Fibroblast of lung (primary cell): ENCODE measurements around the gene AOAH. TPM values are rescaled to one million over a fixed set of nuclear protein-coding genes. Genes with fewer than 3 reads are reported as not detected.

Experiments used
- DNase-seq, 2 donors: peaks; one replicate each; pipeline versions ENCODE4 v3.0.0 to v3.0.0-alpha.2; 2010; ENCODE audit warnings: low read depth in 2 of 2
- H2AFZ ChIP-seq: 2 replicates; pipeline ENCODE4 v1.5.1; 2012; ENCODE audit warnings: low read length, control low read depth, inconsistent platforms
- H3K27ac ChIP-seq: 2 replicates; pipeline ENCODE4 v1.5.1; 2011; ENCODE audit warnings: low read length, control low read depth; ENCODE audit not compliant: insufficient read depth
- H3K27me3 ChIP-seq: 2 replicates; pipeline ENCODE4 v1.5.1; 2011; ENCODE audit warnings: mild to moderate bottlenecking, low read length; ENCODE audit not compliant: control insufficient read depth, insufficient read depth
- H3K36me3 ChIP-seq: 2 replicates; pipeline ENCODE4 v1.5.1; 2011; ENCODE audit warnings: low read length; ENCODE audit not compliant: control insufficient read depth, insufficient read depth
- H3K4me1 ChIP-seq: 2 replicates; pipeline ENCODE4 v1.5.1; 2011; ENCODE audit warnings: low read length; ENCODE audit not compliant: control insufficient read depth, insufficient read depth; ENCODE audit errors: extremely low read depth
- H3K4me2 ChIP-seq: 2 replicates; pipeline ENCODE4 v1.5.1; 2011; ENCODE audit warnings: low read length, control low read depth; ENCODE audit not compliant: insufficient read depth; ENCODE audit errors: extremely low read depth
- H3K4me3 ChIP-seq, 4 experiments: fragments of 200-600 bp in 1 of 4; sonication (generic) in 1 of 4; replicated peaks in 1 of 4; 2 replicates each; pipeline ENCODE4 v1.5.1; 2011 to 2016; ENCODE audit warnings: low read length in 4 of 4, low read depth in 3 of 4, mild to moderate bottlenecking in 3 of 4, control low read depth in 2 of 4, inconsistent platforms in 1 of 4, mixed read lengths in 1 of 4; ENCODE audit not compliant: insufficient read depth in 1 of 4; ENCODE audit errors: control extremely low read depth in 1 of 4
- H3K79me2 ChIP-seq: 2 replicates; pipeline ENCODE4 v1.5.1; 2012; ENCODE audit warnings: mild to moderate bottlenecking, low read length, inconsistent platforms; ENCODE audit not compliant: control insufficient read depth, insufficient read depth
- H3K9ac ChIP-seq: 2 replicates; pipeline ENCODE4 v1.5.1; 2011; ENCODE audit warnings: mild to moderate bottlenecking, low read length, control low read depth; ENCODE audit not compliant: insufficient read depth
- H3K9me3 ChIP-seq: 2 replicates; pipeline ENCODE4 v1.5.1; 2012; ENCODE audit warnings: low read depth, low read length; ENCODE audit not compliant: control insufficient read depth, insufficient read depth
- H4K20me1 ChIP-seq: 2 replicates; pipeline ENCODE4 v1.5.1; 2011; ENCODE audit warnings: low read length; ENCODE audit not compliant: control insufficient read depth, insufficient read depth; ENCODE audit errors: extremely low read depth
- CTCF ChIP-seq, 2 donors: IDR thresholded peaks in 1 of 2; conservative IDR thresholded peaks in 1 of 2; 1 replicate in 1 of 2; 2 replicates in 1 of 2; pipeline ENCODE4 v1.5.1; 2011 to 2012; ENCODE audit warnings: low read length in 2 of 2, control low read depth in 1 of 2, inconsistent platforms in 1 of 2, low read depth in 1 of 2, mild to moderate bottlenecking in 1 of 2
- EZH2 ChIP-seq: IDR thresholded peaks from 2 replicates; pipeline ENCODE4 v1.5.1; 2012; ENCODE audit warnings: low read length, control low read depth, mild to moderate bottlenecking; ENCODE audit errors: missing control alignments
- polyA plus RNA-seq, 2 donors: library from polyadenylated mRNA; depleted of rRNA in 1 of 2; stranded (reverse) in 1 of 2; unstranded in 1 of 2; fragments of >200 nt; gene quantifications; 2 replicates each; pipeline ENCODE4 v1.2.1, GENCODE V29; 2011 to 2012; ENCODE audit warnings: missing spikeins in 1 of 2
- total RNA-seq: library from RNA; depleted of rRNA; stranded (reverse); fragments of >200 nt; gene quantifications from 2 replicates; pipeline ENCODE4 v1.2.1, GENCODE V29; 2014

The AOAH gene
- total and polyA plus RNA-seq, 2 donors (not counting 1 experiment from before 2014, with no cell fraction given), result not detected

DNA sequence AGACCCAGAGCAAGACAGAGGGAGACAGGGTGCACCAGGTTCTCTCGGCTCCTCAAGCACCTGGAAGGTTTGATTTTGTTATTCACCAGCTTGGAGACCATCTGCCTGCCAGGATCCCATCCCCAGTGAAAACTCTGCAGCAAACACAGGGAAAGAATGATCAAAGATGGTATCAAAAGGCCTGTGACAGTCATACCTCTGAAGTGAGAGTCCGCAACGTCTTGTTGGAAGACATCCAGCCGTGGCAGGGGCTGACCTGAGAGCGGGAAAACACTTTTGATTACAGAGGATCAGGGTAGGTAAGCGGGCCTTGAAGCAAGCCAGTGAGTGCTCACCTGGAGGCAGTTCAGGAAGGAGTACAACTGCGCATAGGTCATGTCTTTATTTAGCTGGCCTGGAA lies 192.3 kb downstream of the AOAH start:
- Histone ChIP-seq H3K27me3 (no peaks in the 10 kb centered on the region), H4K20me1 (no peaks in the 10 kb centered on the region), H3K4me2 (no peak overlapping the region), H3K9ac (no peak overlapping the region), H3K27ac (no peak overlapping the region), H3K79me2 (no peaks in the 10 kb centered on the region), H2AFZ (no peak overlapping the region), H3K4me3 (no peak overlapping the region), H3K4me1 (no peaks in the 10 kb centered on the region), H3K36me3 (no peaks in the 10 kb centered on the region), H3K9me3 (no peaks in the 10 kb centered on the region)
- DNase-seq, result no peak
- TF ChIP-seq CTCF (conservative IDR thresholded peaks at IDR 0.05 in 1 of 2, IDR thresholded peaks at IDR 0.05 in 1 of 2; ENCODE audit: low read depth in 1 of 2, low read length in 2 of 2) (no peak), EZH2 (no peak)

- Histone ChIP-seq H3K36me3 (no peaks in the 10 kb centered on the region), H3K4me1 (peaks cover 2% of the 10 kb centered on the region), H3K27me3 (no peaks in the 10 kb centered on the region), H3K79me2 (no peaks in the 10 kb centered on the region), H3K4me2 (no peak overlapping the region), H4K20me1 (no peaks in the 10 kb centered on the region), H3K4me3 (no peak overlapping the region), H3K9ac (no peak overlapping the region), H2AFZ (no peak overlapping the region), H3K9me3 (no peaks in the 10 kb centered on the region), H3K27ac (no peak overlapping the region)
- no peak for TF ChIP-seq EZH2
- TF ChIP-seq CTCF (conservative IDR thresholded peaks at IDR 0.05 in 1 of 2, IDR thresholded peaks at IDR 0.05 in 1 of 2; ENCODE audit: low read depth in 1 of 2, low read length in 2 of 2), result no peak
- DNase-seq, result no peak
Observed at GRCh38 chr7:36530456-36530855, 193.8 kb downstream of the AOAH start.

DNA sequence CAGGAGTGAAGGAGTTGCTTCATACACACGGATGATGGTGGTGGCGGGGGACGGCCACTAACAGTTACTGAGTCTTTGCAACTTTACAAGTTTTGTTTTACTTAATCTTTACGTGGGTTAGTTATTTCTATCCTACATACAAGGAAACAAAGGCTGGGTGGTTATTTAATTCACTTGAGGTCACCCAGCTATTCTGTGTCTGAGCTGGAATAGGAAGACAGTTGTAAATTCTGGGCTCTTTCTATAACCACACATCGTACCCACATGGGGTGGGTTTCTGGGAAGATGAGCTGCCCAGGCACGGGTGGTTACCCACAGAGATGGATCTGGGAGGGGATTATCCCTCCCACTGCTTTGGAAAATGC lies 196.8 kb downstream of the AOAH start:
- Histone ChIP-seq H3K4me1 (peaks cover 2% of the 10 kb centered on the region), H3K79me2 (no peaks in the 10 kb centered on the region), H3K9ac (no peak overlapping the region), H3K27me3 (no peaks in the 10 kb centered on the region), H3K4me2 (no peak overlapping the region), H3K27ac (no peak overlapping the region), H2AFZ (no peak overlapping the region), H3K9me3 (no peaks in the 10 kb centered on the region), H3K4me3 (no peak overlapping the region), H3K36me3 (no peaks in the 10 kb centered on the region), H4K20me1 (no peaks in the 10 kb centered on the region)
- no peak for DNase-seq
- TF ChIP-seq EZH2 (no peak), CTCF (conservative IDR thresholded peaks at IDR 0.05 in 1 of 2, IDR thresholded peaks at IDR 0.05 in 1 of 2; ENCODE audit: low read depth in 1 of 2, low read length in 2 of 2) (no peak)
